NCI-H526 (cell line): Measurements from ENCODE around the gene RGS10.
"Not testable (repeated sequence)": the region's sequence is repeated elsewhere in the genome, so short reads cannot be mapped to it uniquely, and the experiment has no call there.

Experiments
- DNase-seq, 2 experiments: peaks; one replicate each; lab custom pipeline; 2025; lab: John Stamatoyannopoulos, UW

Gene RGS10

GRCh38 chr10:119468542-119469324, 73.8 kb downstream of the RGS10 start:
- no peak for DNase-seq

DNA sequence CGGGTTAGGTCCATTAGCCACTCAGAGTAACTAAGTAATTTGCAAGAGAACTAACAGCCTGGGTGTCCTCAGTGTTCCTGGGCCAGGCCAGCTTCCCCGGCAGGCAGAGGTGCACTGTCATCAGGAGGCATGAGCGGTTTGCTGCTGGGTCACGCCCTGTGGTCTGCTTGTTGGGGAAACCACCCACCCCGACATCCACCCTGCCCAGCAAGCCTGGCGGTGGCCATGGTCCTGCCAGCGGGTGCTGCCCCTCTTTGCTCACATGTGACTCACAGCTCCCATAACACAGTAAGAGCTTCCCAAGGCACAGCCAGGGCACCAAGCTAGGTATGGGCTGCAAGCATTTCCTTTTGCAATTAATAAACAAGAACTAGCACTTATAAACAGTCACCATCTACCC, 75.9 kb downstream of the RGS10 start:
- DNase-seq: no peak

GRCh38 chr10:119466076-119466475, 76.4 kb downstream of the RGS10 start:
- DNase-seq: no peak

GRCh38 chr10:119465085-119465484, 77.4 kb downstream of the RGS10 start:
- DNase-seq: no peak

DNA sequence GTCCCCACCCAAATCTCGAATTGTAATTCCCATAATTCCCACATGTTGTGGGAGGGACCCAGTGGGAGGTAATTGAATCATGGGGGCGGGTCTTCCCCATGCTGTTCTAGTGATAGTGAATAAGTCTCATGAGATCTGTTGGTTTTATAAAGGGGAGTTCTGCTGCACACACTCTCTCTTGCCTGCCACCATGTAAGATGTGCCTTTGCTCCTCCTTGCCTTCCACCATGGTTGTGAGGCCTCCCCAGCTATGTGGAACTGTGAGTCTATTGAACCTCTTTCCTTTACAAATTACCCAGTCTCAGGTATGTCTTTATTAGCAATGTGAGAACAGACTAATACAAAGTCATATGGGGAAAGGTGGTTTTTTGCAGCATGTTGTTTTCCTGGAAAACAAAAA, 79.3 kb downstream of the RGS10 start:
- DNase-seq: not testable (repeated sequence)

GRCh38 chr10:119462773-119463172, 79.7 kb downstream of the RGS10 start:
- no peak for DNase-seq

GRCh38 chr10:119461923-119462322, 80.6 kb downstream of the RGS10 start:
- no peak for DNase-seq

- DNase-seq: no peak
These were observed 81.1 kb downstream of the RGS10 start for GRCh38 chr10:119461380-119461779.

DNA sequence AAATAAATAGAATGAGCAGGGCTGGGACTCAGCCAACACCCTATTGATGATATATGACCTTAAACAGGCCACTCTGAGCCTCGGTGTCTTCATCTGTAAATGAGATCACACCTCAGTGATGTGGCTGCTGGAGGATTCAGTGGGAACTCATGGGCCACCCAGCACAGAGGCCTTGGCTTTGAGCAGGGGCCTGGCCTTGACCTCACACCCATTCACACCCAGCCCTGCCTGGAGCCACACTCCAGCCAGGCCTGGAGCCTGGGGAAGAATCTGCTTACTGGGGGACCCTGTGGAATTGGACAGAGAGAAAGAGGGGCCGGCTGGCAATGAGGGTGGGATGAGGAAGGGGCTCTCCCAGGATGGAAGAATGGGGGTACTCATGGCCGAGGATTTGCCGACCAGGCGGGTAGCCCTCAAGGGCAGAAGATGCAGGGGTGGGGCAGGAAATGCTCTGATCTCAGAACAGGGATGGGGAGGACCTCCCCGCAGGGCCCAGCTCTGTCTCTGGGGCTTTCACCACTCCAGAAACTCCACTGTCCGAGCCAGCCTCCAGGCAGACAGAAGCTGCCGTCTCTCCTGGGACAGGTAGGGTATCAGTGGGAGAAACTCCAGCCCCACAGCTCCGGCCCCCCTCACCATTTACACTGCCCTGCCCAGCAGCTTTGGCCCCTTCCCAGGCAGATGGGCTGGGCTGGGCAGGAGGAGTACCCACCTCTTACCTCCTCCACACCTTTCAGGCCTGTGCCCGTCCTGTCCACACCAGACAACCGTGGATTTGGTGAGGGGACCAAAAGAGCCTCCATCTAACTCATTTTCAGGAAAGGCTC, 81.9 kb downstream of the RGS10 start:
- no peak for DNase-seq

GRCh38 chr10:119459681-119460340, 82.7 kb downstream of the RGS10 start:
- no peak for DNase-seq

DNA sequence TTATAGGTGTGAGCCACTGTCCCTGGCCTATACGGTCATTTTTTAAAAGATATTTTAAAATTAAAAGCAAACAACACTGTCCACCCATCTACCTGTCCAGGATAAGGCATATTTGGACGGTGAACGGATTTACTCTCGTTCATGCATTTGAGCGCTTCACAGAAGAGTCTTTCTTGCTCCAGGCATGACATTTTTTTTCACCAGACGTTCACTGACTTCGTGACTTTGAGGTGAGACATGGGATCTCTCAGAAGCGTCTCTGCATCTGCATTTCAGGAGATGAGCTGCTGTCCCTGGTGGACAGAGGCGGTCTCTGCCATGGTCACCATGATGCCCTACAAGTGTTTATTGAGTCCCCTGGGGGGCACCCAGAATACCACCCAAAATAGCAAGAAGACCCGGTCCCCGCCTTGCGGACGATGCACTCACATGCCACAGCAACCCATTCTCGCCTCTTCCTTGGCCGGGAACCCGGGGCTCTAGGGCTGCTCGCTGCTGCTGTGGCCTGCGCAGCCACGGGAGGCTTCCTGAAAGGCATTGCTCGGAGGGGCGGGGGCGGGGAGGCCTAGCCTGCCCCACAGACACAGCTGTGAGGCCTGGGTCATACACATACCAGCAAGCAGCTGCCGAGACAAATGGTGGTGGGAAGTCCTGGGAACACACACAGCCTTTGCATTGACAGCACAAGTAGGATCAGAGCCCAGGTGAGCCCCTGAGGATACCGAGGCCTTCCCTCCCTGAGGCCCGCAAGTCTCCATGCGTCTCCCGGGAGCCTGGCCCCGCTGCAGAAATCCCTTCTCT, 84.4 kb downstream of the RGS10 start:
- no peak for DNase-seq

- DNase-seq: no peak
These were observed 86.1 kb downstream of the RGS10 start for GRCh38 chr10:119456435-119456810.

- DNase-seq: no peak
These were observed 86.7 kb downstream of the RGS10 start for GRCh38 chr10:119455609-119456434.

GRCh38 chr10:119454990-119455389, 87.5 kb downstream of the RGS10 start:
- no peak for DNase-seq

DNA sequence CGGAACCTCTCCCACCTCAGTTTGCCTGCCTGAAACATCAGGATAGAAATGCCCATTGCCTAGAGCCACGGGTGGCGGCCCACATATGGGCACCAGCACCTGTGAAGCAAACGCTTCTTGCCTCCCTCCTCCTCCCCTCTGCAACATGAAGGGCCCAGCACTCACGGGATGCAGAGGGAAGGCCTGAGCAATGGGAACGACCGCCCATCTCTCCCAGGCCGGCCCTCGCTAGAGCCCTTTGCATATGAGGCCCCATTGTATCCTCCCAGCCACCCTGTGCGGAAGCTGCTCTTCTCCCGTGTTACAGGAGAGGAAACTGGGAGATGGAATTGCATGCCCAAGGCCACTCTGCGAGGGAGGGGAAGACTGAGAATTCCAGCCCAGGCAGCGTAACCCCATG, 88.2 kb downstream of the RGS10 start:
- DNase-seq: no peak

GRCh38 chr10:119453313-119453712, 89.2 kb downstream of the RGS10 start:
- no peak for DNase-seq

DNA sequence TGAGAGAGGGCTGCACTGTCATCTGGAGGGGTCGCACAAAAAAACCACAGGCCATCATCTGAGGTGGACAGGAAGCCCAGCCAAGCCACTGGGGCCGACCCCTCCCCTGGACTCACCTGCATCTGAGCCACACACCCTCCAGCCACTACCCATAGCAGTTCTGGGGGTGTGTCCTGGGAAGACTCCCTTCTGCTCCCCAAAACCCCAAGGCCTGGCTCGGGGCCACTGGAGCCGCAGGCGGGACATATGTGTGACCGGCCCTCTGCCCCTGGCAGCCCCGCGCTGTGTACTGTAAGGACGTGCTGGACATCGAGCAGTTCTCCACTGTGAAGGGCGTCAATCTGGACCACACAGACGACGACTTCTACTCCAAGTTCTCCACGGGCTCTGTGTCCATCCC, 90.1 kb downstream of the RGS10 start:
- no peak for DNase-seq

DNA sequence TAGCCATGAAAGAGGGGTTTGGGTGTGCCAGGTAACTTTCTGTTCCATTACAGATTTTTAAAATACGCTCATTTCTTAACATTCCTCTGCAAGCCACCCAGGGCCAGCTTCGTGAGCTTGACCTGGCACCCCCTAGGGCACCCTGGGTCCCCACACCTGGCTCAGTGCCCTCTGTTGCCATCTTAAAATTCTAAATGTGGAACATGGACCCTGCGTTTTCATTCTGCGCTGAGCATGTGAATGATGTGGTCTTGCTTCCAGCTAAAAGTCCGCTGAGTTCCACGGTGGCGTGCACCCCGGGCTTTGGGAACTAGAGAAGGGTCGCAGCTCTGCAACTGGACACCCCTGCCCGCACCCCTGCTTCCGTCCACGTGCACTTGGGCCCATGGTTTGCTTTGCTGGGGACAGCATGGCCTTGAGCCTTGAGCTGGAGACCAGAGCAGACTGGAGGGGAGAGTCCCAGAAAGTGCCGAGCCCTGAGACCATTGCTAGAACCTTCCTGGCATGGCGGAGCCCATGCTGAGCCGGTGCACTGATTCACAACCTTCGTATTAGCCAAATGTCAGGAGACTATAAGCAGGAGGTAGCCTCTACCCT, 91.1 kb downstream of the RGS10 start:
- DNase-seq: no peak

GRCh38 chr10:119450606-119451299, 91.8 kb downstream of the RGS10 start:
- DNase-seq: no peak
